Stimulated activated CD8-positive, alpha-beta memory T cell treated with anti-CD3 and anti-CD28 coated beads, Interleukin-7, amount 100 ng/mL, for 4 hours (primary cell): ENCODE data around the gene BBIP1.

Experiments
- DNase-seq, 2 donors: peaks; one replicate each; pipeline ENCODE4 v3.0.0-alpha.2; 2020; ENCODE audit warnings: low read depth in 2 of 2

BBIP1 gene

GRCh38 chr10:110863956-110864355, 55.0 kb downstream of the BBIP1 start:
- DNase-seq: no peak

- no peak for DNase-seq
These were observed 55.6 kb downstream of the BBIP1 start for GRCh38 chr10:110863361-110863760.

GRCh38 chr10:110862961-110863360, 56.0 kb downstream of the BBIP1 start:
- no peak for DNase-seq

GRCh38 chr10:110861930-110862649, 56.9 kb downstream of the BBIP1 start:
- DNase-seq: no peak

DNA sequence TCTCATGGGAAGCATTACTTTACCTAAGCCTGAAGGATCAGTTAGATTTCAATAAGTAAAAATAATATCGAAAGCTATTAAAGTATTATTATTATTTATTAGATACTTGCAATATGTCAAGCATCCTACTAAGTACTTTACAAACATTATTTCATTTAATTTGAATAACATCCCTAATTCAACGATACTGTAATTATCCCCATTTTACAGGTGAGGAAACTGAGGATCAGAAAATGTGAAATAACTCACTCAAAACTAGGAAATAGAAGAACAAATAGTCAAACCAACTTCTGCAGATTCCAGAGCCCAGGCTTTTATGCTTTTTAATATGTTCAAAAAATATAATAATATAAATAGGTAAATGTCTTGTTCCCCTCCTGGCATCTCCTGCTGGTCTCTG, 57.5 kb downstream of the BBIP1 start:
- DNase-seq: no peak

- DNase-seq: no peak
These were observed 58.3 kb downstream of the BBIP1 start for GRCh38 chr10:110860576-110861241.

- no peak for DNase-seq
These were observed 59.0 kb downstream of the BBIP1 start for GRCh38 chr10:110859973-110860376.

DNA sequence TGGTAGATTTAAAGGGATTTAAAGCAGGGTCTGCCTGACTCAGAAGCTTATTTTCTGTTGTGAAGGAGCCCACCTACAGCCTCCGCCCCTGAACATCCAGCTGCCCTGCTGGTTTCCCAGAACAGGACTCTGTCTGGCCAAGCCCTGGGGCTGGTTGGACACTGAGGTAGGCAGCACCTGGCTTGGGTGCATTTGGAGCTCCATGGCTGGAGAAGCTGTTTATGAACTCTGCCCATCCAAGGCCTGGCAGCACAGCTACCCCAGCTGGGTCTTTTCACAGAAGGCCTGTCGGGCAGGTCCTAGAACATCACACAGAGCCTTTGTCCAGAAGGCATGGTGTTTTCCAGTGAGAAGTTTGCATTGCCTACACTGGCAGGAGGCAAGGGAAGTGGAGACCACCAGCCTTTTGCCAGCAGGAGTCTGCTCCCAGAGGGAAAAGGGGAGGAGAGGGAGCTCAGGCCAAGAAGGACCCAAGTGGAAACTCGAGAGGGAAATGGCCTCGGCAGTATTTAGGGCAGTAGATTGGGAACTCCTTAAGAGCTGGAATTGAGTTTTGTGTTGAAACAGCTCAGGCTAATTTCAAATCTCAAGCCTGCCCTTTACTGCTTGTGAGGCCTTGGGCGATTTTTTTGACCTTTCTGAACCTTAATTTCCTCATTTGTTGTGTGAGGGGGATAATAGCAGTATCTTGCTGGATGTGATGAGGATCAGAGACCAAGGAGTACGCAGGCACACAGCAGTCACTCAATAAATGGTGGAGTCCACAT, 59.6 kb downstream of the BBIP1 start:
- DNase-seq: no peak

GRCh38 chr10:110858297-110858934, 60.6 kb downstream of the BBIP1 start:
- no peak for DNase-seq

DNA sequence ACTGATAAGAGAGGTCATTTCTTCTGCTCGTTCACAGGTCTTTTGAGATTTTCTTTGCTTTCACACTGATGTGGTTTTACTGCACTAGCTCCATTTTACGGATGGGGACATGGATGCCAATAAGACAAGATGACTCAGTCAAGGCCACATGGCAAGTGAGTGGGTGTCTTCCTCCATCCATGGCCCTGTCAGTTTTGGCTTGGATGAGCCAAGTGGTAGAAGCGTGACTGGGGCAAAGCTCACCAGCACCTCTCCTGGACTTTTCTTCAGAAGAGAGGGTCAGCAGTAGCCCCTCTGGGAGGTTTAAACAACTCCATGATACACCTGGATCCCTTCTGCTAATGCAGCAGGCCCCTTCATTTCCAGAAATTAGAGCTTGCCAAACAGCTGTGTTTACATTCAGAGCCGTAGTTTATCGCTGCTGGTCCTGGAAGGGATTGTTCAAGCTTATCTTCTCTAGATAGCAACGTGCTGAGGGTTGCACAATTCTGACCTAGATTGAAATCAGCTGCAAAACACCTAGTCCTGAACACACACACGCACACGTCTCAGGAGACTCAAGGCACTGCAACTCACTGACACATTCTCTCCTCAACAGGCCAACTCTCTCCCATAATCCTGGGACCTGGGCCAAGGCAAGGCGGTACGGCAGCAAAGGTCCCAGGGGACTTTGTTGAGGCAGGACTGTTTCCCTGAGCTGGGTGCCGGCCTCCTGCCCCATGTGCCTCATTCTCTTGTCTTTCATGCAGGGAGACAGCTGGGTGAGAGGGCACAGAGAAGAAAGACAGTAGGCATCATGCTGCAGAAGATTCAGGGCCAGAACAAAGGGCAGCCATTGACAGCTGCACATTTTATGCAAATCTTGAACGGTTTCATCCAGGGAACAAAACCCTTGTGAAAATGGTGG, 61.5 kb downstream of the BBIP1 start:
- DNase-seq: no peak

DNA sequence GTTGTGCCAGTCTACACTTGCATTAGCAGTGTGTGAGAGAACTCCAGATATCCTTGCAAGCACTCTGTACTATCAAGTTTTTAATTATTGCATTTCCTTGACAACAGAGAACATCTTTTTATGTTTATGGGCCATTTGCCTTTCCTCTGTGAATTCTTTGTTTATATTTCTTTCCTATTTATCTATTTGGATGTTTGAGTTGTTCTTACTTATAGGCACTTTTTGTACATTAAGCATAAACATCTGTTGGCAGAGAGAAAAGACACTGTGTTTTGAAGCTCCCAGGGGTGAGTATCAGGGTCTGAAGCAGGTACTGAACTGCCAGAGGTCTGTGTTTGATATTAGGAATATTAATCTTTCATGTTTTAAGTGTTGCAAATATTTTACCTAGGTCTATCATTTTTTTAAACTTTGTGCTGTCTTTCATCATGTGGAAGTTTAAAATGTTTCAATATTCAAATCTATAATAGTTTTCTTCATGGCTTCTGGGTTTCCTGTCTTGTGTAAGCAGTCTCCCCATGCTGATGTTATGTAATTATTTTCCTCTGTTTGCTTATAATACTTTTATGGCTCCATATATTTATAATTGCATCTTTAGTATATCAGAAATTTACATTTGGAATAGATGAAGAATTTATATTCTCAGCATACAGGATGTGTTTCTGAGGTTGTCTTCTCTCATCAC, 64.9 kb downstream of the BBIP1 start:
- DNase-seq: no peak

DNA sequence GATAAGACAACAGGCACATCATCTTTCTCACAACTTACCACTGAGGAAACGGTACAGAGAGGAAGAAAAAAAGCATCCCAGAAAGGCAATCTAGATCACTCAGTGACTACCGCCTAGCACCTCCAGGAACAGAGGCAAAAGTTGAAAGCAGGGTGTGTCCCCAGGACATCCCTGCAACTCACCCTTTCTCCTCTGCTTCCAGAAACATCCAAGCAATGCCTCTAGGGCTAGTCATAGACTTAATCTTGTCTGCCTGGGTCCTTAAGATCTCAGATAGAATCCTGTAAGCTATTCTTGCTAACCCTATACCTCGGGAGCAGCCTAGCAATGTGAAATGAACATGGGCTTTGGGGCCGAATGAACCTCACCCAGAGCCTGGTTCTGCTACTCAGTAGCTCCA, 66.0 kb downstream of the BBIP1 start:
- no peak for DNase-seq

- no peak for DNase-seq
These were observed 66.6 kb downstream of the BBIP1 start for GRCh38 chr10:110852255-110852896.

GRCh38 chr10:110851020-110851612, 67.9 kb downstream of the BBIP1 start:
- DNase-seq: no peak

GRCh38 chr10:110850099-110850498, 68.9 kb downstream of the BBIP1 start:
- no peak for DNase-seq
